B cell (primary cell): ENCODE measurements around the gene ZNF672.

Experiments used
- EZH2 ChIP-seq: IDR thresholded peaks from 2 replicates; pipeline ENCODE4 v1.6.1; 2012; ENCODE audit warnings: borderline replicate concordance, low read depth, mild to moderate bottlenecking, moderate library complexity, low read length; ENCODE audit not compliant: insufficient read depth, poor library complexity, severe bottlenecking
- TF ChIP-seq, protein P1 (sequence below): fragments of 200-600 bp; IDR thresholded peaks from one replicate; pipeline ENCODE4 v1.8.0; 2022; ENCODE audit warnings: antibody characterized with exemption, mild to moderate bottlenecking

DNA sequence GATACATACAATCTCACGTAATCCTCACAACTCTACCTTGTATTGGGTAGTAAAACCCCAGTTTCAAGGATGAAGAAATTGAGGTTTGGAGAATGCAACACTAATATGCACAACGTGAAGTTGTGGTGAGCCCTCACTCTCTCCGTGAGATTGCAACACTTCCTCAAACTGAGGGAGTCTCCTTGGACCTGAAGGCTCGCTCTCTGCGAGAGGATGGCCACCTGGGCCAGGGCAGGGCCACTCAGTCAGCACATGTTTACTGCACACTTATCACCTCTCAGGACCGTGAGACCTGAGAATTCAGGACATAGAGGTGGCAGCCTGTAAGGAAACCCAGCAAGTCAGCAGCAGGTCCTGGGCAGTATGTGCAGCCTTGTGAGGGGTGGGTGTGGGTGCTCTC, 21.0 kb upstream of the ZNF672 start:
- TF ChIP-seq, protein P1, sequence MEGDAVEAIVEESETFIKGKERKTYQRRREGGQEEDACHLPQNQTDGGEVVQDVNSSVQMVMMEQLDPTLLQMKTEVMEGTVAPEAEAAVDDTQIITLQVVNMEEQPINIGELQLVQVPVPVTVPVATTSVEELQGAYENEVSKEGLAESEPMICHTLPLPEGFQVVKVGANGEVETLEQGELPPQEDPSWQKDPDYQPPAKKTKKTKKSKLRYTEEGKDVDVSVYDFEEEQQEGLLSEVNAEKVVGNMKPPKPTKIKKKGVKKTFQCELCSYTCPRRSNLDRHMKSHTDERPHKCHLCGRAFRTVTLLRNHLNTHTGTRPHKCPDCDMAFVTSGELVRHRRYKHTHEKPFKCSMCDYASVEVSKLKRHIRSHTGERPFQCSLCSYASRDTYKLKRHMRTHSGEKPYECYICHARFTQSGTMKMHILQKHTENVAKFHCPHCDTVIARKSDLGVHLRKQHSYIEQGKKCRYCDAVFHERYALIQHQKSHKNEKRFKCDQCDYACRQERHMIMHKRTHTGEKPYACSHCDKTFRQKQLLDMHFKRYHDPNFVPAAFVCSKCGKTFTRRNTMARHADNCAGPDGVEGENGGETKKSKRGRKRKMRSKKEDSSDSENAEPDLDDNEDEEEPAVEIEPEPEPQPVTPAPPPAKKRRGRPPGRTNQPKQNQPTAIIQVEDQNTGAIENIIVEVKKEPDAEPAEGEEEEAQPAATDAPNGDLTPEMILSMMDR = no peak
- no peak for TF ChIP-seq EZH2
